Mesendoderm (in vitro differentiated cells): Measurements from ENCODE around the gene GNG14.

Source experiments
- DNase-seq: peaks from one replicate; pipeline ENCODE4 v3.0.0; 2013
- H2AK5ac ChIP-seq: 2 replicates; pipeline ENCODE4 v1.6.1; 2013; ENCODE audit warnings: low read length, inconsistent platforms
- H2BK120ac ChIP-seq: 2 replicates; pipeline ENCODE4 v1.6.1; 2013; ENCODE audit warnings: low read depth, mild to moderate bottlenecking, low read length, moderate library complexity, mixed read lengths
- H2BK15ac ChIP-seq: replicated peaks from 2 replicates; pipeline ENCODE4 v1.6.1; 2013; ENCODE audit warnings: low read depth, mild to moderate bottlenecking, moderate library complexity
- H2BK5ac ChIP-seq: 2 replicates; pipeline ENCODE4 v1.6.1; 2013; ENCODE audit warnings: low read length, inconsistent platforms
- H3K18ac ChIP-seq: 2 replicates; pipeline ENCODE4 v1.6.1; 2013; ENCODE audit warnings: mild to moderate bottlenecking, low read length, mixed read lengths
- H3K23ac ChIP-seq: one replicate; pipeline ENCODE4 v1.6.1; 2013; ENCODE audit warnings: low read length
- H3K27ac ChIP-seq: 2 replicates; pipeline ENCODE4 v1.5.1; 2013; ENCODE audit warnings: low read depth, mild to moderate bottlenecking, inconsistent platforms, low read length, moderate library complexity
- H3K27me3 ChIP-seq: 2 replicates; pipeline ENCODE4 v1.6.1; 2013; ENCODE audit warnings: low read length, control low read depth, mild to moderate bottlenecking, inconsistent platforms; ENCODE audit not compliant: insufficient read depth, poor library complexity
- H3K36me3 ChIP-seq: 2 replicates; pipeline ENCODE4 v1.6.1; 2013; ENCODE audit warnings: low read length, inconsistent platforms; ENCODE audit not compliant: control insufficient read depth, insufficient read depth
- H3K4ac ChIP-seq: one replicate; pipeline ENCODE4 v1.6.1; 2013; ENCODE audit warnings: low read depth, mild to moderate bottlenecking, low read length, moderate library complexity
- H3K4me1 ChIP-seq: 2 replicates; pipeline ENCODE4 v1.6.1; 2013; ENCODE audit warnings: low read depth, low read length, inconsistent platforms; ENCODE audit not compliant: control insufficient read depth
- H3K4me2 ChIP-seq: 2 replicates; pipeline ENCODE4 v1.6.1; 2013; ENCODE audit warnings: low read length
- H3K4me3 ChIP-seq: 2 replicates; pipeline ENCODE4 v1.5.1; 2013; ENCODE audit warnings: mild to moderate bottlenecking, low read length
- H3K56ac ChIP-seq: one replicate; pipeline ENCODE4 v1.6.1; 2013; ENCODE audit warnings: low read length
- H3K79me1 ChIP-seq: 2 replicates; pipeline ENCODE4 v1.6.1; 2013; ENCODE audit warnings: low read length, inconsistent platforms
- H3K79me2 ChIP-seq: 2 replicates; pipeline ENCODE4 v1.6.1; 2013; ENCODE audit warnings: mild to moderate bottlenecking, low read length; ENCODE audit not compliant: control insufficient read depth, insufficient read depth
- H3K9ac ChIP-seq: 2 replicates; pipeline ENCODE4 v1.6.1; 2013; ENCODE audit warnings: low read length, inconsistent platforms
- H4K5ac ChIP-seq: one replicate; pipeline ENCODE4 v1.6.1; 2013; ENCODE audit warnings: low read length
- H4K8ac ChIP-seq: one replicate; pipeline ENCODE4 v1.6.1; 2013; ENCODE audit warnings: low read depth, mild to moderate bottlenecking, control low read depth, low read length, moderate library complexity
- WGBS: extraction: QIAGEN DNeasy Blood & Tissue Kit; methylation state at CpG from one replicate; pipeline ENCODE4 v1.1.7; 2013; ENCODE audit warnings: low lambda C conversion rate, missing lambda C conversion rate; ENCODE audit not compliant: insufficient coverage; ENCODE audit errors: extremely low coverage; 5-methylcytosine and 5-hydroxymethylcytosine counted together

Gene GNG14

DNA sequence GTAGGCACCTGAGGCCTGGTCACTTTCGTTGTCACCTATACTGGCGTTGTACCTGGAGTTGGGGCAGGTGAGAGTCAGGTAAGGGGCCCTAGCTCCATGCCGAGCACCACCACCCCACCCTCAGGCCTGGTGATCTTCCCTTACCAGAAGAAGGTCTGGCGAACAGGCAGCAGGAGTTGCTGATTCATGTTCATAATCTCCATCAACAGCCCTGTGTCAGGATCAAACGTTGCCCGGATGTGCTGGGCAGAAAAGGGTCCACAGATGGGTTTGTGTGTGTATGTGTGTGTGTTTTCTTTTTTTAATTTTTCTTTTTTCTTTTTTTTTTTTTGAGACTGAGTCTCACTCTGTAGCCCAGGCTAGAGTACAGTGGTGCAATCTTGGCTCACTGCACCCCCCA, 35.6 kb upstream of the GNG14 start:
- no peak overlapping the region for H3K23ac ChIP-seq

DNA sequence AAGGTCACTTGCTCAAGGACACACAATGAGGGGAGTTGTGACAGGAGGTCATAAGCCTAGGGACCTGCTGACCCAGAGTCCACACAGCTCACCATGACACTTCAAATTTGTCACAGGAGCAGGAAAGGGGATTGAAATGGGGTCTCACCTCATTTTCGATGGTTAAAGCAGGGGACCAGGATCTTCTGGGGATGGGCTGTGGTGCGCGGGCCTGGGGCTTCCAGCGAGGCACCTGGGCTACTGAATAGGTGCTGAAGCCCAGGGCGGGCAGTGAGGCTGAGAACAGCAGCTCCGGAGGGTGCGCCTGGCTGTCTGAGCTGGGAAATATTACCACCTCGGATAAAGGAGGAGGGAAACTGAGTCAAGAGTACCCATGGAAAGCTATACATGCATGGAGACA, 32.3 kb upstream of the GNG14 start:
- no peak overlapping the region for H2BK15ac ChIP-seq

More for the DNA sequence above, 35.6 kb upstream of the GNG14 start:
- Histone ChIP-seq H3K18ac (no peak overlapping the region), H2BK15ac (no peak overlapping the region), H3K36me3 (peaks cover 3% of the 10 kb centered on the region), H3K79me2 (no peaks in the 10 kb centered on the region), H3K4ac (no peak overlapping the region), H3K9ac (no peak overlapping the region), H4K5ac (no peak overlapping the region), H3K56ac (no peak overlapping the region), H2BK120ac (no peak overlapping the region), H3K27ac (no peak overlapping the region), H4K8ac (no peak overlapping the region), H3K4me1 (no peaks in the 10 kb centered on the region), H3K4me3 (no peak overlapping the region), H2AK5ac (no peak overlapping the region), H3K4me2 (no peak overlapping the region), H2BK5ac (no peak overlapping the region), H3K27me3 (no peaks in the 10 kb centered on the region), H3K79me1 (no peaks in the 10 kb centered on the region)
- no peak for DNase-seq
- no CpG with 5 or more reads among the region's 6 CpGs for WGBS

DNA sequence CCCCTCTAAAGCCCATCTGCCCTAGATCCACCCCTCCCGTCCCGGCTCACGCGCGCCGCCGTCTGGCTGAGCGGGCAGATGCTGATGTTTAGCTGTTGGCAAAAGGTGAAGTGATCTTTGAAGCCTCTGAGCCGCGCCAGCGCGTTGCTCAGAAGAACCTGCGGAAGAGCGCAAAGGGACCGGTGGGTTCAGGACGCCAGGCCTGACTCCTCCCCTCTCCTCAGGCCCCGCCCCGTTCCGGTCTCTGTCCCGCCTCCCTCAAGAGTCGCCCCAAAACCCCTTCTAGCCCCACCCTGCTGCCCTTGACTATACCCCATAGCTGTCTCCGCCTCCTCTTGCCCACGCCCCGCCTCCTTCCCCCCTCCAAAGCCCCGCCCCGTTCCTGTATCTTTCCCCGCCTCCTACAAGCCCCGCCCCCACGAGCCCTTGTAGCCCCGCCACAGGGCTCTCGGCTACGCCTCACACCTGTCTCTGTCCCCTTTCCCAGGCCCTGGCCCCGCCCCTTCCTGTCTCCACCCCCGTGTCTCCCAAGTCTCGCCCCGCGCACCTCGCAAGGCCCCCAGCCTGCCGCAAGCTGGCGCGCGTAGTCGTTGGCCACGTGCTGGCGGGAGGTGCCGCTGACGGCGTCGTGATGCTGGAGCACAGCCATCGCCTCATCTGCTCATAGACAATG, 30.8 kb upstream of the GNG14 start:
- H3K36me3 ChIP-seq: peaks cover 6% of the 10 kb centered on the region
- no peak overlapping the region for H3K9ac ChIP-seq
- no peak overlapping the region for H3K56ac ChIP-seq
- no peak overlapping the region for H3K4ac ChIP-seq
- no peaks in the 10 kb centered on the region for H3K27me3 ChIP-seq
- no peaks in the 10 kb centered on the region for H3K4me1 ChIP-seq
- no peak overlapping the region for H2BK5ac ChIP-seq
- no peaks in the 10 kb centered on the region for H3K79me2 ChIP-seq
- no peak overlapping the region for H3K4me3 ChIP-seq
- H4K5ac ChIP-seq: no peak overlapping the region
- no peaks in the 10 kb centered on the region for H3K79me1 ChIP-seq
- H3K23ac ChIP-seq: no peak overlapping the region
- WGBS: no CpG with 5 or more reads among the region's 50 CpGs
- H3K27ac ChIP-seq: no peak overlapping the region
- no peak overlapping the region for H3K4me2 ChIP-seq
- no peak overlapping the region for H3K18ac ChIP-seq
- peak; percentile 77 for DNase-seq
- H2BK120ac ChIP-seq: no peak overlapping the region
- H4K8ac ChIP-seq: no peak overlapping the region
- no peak overlapping the region for H2AK5ac ChIP-seq
- H2BK15ac ChIP-seq: no peak overlapping the region

More for the DNA sequence above, 32.3 kb upstream of the GNG14 start:
- H3K23ac ChIP-seq: no peak overlapping the region
- H3K27me3 ChIP-seq: no peaks in the 10 kb centered on the region
- H3K18ac ChIP-seq: no peak overlapping the region
- DNase-seq: no peak
- no peak overlapping the region for H4K5ac ChIP-seq
- no peak overlapping the region for H2BK5ac ChIP-seq
- H3K79me2 ChIP-seq: no peaks in the 10 kb centered on the region
- H2BK120ac ChIP-seq: no peak overlapping the region
- no peak overlapping the region for H3K4me2 ChIP-seq
- no peak overlapping the region for H3K9ac ChIP-seq
- no peak overlapping the region for H3K27ac ChIP-seq
- H3K56ac ChIP-seq: no peak overlapping the region
- WGBS: no CpG with 5 or more reads among the region's 8 CpGs
- H4K8ac ChIP-seq: no peak overlapping the region
- H3K36me3 ChIP-seq: peaks cover 3% of the 10 kb centered on the region
- H3K4ac ChIP-seq: no peak overlapping the region
- no peaks in the 10 kb centered on the region for H3K4me1 ChIP-seq
- no peak overlapping the region for H2AK5ac ChIP-seq
- no peaks in the 10 kb centered on the region for H3K79me1 ChIP-seq
- no peak overlapping the region for H3K4me3 ChIP-seq

DNA sequence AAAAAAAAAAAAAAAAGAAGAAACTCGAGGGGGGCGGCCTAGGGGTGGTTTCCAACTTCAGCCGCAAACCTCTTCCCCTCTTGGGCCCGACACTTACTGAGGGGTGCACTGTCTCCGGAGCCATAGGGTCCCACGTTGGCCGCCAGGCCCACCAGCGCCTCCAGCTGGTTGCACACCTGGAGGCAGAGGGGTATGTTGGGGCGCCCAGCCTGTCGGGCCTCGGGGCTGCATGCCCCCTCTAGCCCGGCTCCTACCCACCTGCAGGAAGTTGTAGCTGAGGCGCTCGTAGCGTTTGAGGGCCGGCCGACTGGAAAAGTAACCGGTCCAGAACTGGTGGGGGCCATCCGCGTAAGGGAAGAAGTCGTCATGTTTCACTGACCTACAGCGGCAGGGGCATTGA, 29.8 kb upstream of the GNG14 start:
- Histone ChIP-seq H3K79me2 (no peaks in the 10 kb centered on the region), H3K4me1 (no peaks in the 10 kb centered on the region), H3K36me3 (peaks cover 6% of the 10 kb centered on the region), H3K9ac (no peak overlapping the region), H3K4me2 (no peak overlapping the region), H2BK120ac (no peak overlapping the region), H3K18ac (no peak overlapping the region), H4K8ac (no peak overlapping the region), H2BK15ac (no peak overlapping the region), H3K23ac (no peak overlapping the region), H3K4ac (no peak overlapping the region), H2BK5ac (no peak overlapping the region), H2AK5ac (no peak overlapping the region), H3K4me3 (no peak overlapping the region), H3K27me3 (no peaks in the 10 kb centered on the region), H3K79me1 (no peaks in the 10 kb centered on the region), H3K27ac (no peak overlapping the region), H3K56ac (no peak overlapping the region), H4K5ac (no peak overlapping the region)
- DNase-seq: no peak
- WGBS: no CpG with 5 or more reads among the region's 22 CpGs

DNA sequence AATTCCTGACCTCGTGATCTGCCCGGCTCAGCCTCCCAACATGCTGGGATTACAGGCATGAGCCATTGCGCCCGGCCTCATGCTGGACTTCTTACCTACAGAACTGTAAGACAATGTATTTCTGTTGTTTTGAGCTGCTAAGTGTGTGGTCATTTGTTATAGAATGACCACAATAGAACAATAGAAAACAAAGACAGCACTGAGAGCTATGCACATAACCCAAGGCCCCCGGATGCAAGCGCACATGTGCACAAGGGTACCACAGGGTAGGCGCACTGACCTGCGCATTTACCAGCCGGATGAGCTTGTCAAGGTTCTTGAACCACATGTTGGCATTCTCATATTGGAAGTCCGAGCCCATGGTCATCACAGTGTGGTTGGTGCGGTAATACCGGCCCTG, 26.8 kb upstream of the GNG14 start:
- Histone ChIP-seq H2BK15ac (no peak overlapping the region), H3K4me3 (no peak overlapping the region), H4K8ac (no peak overlapping the region), H3K27ac (no peak overlapping the region), H3K4ac (no peak overlapping the region), H3K79me2 (no peaks in the 10 kb centered on the region), H2AK5ac (no peak overlapping the region), H3K18ac (no peak overlapping the region), H2BK5ac (no peak overlapping the region), H4K5ac (no peak overlapping the region), H3K56ac (no peak overlapping the region), H3K27me3 (no peaks in the 10 kb centered on the region), H3K36me3 (peaks cover 5% of the 10 kb centered on the region), H3K79me1 (peaks cover 4% of the 10 kb centered on the region), H3K4me2 (no peak overlapping the region), H3K9ac (no peak overlapping the region), H3K23ac (no peak overlapping the region), H3K4me1 (peaks cover under 1% of the 10 kb centered on the region), H2BK120ac (no peak overlapping the region)
- no peak for DNase-seq
- no CpG with 5 or more reads among the region's 12 CpGs for WGBS
